ENCODE data around the gene FAM83D. TPM values are rescaled to one million over a fixed set of nuclear protein-coding genes. Genes with fewer than 3 reads are reported as not detected.
"Not testable (repeated sequence)": the region's sequence is repeated elsewhere in the genome, so short reads cannot be mapped to it uniquely, and the experiment has no call there.

Gene FAM83D
- total RNA-seq, 1 donor from 2014 or later = 6.8 TPM

- DNase-seq = no peak
Observed at GRCh38 chr20:38935967-38936407, 9.8 kb downstream of the FAM83D start.

- no peak for DNase-seq
Observed at GRCh38 chr20:38937000-38937399, 10.8 kb downstream of the FAM83D start.

GRCh38 chr20:38937978-38938473 is 11.8 kb downstream of the FAM83D start:
- no peak for DNase-seq

GRCh38 chr20:38939686-38940085 is 13.5 kb downstream of the FAM83D start:
- no peak for DNase-seq

DNA sequence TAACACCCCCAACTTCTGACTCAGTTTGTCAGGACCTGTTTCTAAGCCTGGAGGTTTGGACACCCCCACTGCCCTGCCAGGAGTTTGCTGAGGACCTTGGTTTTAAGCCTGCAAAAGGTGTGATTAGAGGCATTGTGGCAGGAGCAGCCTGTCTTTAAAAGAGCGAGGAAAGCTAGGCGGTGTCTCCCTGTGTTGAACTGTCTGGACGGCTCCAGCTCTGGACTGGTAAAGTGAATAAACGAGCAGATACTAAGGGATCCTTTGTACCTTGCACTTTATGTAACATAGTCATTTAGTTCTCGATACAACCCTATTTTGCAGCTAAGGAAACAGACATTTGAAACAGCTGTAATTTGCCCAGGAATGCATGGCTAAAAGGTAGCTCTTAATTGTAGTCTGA is 14.4 kb downstream of the FAM83D start:
- no peak for DNase-seq

DNA sequence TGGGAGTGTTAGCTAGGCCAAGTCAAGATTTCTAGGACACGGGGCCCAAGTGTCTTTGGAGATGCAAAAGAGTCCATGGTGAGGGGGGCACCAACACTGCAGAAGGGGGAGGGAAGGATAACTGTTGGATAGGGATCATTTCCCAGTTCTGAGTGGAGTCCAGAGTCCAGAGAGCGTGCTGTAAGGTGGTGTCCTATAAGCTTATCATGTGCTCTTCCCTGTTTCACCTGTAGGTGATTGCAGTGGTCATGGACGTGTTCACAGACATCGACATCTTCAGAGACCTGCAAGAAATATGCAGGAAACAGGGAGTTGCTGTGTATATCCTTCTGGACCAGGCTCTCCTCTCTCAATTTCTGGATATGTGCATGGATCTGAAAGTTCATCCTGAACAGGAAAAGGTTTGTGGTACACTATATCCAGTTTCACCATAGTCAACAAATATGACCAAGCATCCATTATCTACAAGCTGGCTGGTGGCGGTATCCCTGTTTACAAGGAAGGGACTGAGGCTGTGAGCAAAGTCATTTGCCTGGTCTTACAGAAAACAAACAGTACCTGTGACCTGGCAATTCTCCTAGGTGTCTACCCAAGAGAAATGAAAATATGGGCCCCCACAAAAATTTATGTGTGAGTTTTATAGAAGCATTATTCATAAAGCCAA is 15.6 kb downstream of the FAM83D start:
- DNase-seq = no peak

GRCh38 chr20:38945012-38945411 is 18.8 kb downstream of the FAM83D start:
- no peak for DNase-seq

- no peak for DNase-seq
Observed at GRCh38 chr20:38946836-38947235, 20.6 kb downstream of the FAM83D start.

DNA sequence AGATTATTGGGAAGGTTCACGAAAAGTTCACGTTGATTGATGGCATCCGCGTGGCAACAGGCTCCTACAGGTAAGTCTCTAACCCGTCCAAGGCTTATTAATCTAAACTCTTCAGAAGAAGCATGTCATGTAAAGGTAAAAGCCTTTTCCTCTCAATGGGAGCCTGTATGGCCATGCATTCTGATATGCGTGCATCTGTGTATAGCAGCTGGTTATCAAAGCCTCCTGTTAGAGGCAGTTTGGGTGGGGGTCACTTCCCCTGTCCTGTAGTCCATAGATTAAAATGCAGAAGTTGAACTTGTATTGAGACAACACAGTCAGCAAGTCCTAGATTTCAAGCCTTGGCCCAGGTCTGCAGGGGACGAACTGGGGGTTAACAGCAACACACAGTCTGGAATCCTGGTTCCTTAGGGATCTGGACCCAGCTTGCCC is 21.7 kb downstream of the FAM83D start:
- DNase-seq = no peak

- DNase-seq = no peak
Observed at GRCh38 chr20:38950254-38950653, 24.0 kb downstream of the FAM83D start.

DNA sequence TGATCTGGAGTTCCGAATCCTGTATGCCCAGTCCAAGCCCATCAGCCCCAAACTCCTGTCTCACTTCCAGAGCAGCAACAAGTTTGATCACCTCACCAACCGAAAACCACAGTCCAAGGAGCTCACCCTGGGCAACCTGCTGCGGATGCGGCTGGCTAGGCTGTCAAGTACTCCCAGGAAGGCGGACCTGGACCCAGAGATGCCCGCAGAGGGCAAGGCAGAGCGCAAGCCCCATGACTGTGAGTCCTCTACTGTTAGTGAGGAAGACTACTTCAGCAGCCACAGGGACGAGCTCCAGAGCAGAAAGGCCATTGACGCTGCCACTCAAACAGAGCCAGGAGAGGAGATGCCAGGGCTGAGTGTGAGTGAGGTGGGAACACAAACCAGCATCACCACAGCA is 25.4 kb downstream of the FAM83D start:
- DNase-seq = no peak

DNA sequence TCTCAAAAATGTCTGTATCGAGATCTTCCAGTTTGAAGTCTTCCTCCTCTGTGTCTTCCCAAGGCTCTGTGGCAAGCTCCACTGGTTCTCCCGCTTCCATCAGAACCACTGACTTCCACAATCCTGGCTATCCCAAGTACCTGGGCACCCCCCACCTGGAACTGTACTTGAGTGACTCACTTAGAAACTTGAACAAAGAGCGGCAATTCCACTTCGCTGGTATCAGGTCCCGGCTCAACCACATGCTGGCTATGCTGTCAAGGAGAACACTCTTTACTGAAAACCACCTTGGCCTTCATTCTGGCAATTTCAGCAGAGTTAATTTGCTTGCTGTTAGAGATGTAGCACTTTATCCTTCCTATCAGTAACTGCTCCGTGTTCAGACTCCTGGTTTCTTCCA is 25.9 kb downstream of the FAM83D start:
- no peak for DNase-seq

DNA sequence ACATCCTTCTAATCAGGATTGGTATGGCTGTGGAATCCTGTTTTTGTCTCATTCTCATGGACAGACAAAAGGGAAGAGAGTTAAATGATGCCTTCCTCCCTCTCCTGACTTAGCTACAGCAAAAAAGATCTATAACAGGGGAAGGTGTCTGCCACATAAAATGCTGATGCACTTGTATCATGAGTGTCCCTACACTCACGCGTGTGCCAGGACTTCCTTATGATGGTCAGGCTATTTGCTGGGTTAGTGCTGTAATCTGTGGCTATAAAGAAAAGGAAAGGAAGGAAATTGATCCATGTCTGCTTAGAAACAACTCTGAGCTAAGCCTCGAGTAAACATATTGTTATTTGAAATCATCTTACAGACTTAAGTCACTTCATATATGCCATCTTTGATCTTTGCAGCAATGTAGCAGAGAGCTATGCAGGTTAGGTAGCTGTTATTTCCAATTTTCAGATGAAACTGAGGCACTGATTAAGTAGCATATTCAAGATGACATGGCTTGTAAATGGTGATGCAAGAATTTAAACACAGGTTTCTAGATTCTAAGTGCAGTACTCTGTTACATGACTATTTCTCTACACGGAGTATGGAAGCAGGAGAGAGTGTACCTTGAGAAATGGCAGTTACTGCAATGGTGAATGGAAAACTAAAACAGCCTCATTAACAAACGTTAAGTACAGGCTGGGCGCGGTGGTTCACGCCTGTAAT is 27.6 kb downstream of the FAM83D start:
- DNase-seq = no peak

DNA sequence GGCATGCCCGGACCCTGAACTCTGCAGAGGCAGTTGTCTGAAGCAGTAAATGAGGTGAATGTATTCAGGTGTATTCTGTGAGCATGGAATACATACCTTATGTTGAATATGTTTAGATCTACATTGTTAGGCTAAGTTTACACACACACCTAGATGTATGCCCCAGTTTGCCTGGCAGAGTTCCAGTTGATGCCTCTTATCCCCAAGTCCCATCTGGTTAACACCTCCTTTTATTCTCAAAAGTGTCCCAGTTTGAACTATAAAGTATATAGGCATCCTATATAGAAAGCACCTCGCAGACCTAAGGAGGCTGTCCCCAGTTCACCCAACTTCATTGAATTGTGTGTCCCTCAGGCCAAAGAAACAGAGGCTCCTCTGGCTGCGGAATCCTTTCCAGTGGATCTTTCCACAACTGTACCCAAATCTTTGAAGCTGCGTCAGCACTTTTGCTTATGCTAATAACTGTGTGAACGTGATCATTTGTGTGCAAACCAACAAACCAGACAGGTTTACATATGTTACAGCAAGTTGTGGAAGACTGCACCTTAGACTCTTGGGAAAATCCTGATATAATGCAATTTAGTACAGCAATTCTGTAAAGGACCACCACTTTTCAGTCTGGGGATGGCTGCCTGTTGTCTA is 31.1 kb downstream of the FAM83D start:
- no peak for DNase-seq

DNA sequence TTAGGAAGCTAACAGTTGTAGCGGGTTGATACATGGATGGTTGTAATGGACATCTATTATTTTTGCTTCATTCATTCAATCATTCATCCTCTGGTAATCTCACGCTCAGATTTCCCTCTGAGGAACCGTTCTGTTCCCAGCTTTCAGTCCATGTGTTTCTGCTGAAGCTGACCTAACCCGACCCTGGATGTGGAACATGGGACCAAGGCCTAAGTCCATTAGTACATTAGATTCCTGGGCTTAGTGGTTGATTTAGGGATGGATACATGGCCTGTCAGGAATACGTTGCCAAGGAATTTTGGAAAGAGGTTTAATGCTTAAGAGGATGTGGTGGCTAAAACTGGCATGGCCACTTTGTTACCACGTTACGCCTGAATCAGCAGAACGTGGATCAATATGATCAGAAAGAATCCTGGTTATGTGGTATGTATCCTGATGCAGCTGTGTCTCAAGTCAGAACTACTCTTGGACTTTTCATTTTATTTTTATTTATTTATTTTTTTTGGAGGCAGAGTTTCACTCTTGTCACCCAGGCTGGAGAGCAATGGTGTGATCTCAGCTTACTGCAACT is 31.8 kb downstream of the FAM83D start:
- DNase-seq = no peak

GRCh38 chr20:38960187-38960687 is 34.0 kb downstream of the FAM83D start:
- DNase-seq = not testable (repeated sequence)

GRCh38 chr20:38961530-38962043 is 35.4 kb downstream of the FAM83D start:
- DNase-seq = no peak

DNA sequence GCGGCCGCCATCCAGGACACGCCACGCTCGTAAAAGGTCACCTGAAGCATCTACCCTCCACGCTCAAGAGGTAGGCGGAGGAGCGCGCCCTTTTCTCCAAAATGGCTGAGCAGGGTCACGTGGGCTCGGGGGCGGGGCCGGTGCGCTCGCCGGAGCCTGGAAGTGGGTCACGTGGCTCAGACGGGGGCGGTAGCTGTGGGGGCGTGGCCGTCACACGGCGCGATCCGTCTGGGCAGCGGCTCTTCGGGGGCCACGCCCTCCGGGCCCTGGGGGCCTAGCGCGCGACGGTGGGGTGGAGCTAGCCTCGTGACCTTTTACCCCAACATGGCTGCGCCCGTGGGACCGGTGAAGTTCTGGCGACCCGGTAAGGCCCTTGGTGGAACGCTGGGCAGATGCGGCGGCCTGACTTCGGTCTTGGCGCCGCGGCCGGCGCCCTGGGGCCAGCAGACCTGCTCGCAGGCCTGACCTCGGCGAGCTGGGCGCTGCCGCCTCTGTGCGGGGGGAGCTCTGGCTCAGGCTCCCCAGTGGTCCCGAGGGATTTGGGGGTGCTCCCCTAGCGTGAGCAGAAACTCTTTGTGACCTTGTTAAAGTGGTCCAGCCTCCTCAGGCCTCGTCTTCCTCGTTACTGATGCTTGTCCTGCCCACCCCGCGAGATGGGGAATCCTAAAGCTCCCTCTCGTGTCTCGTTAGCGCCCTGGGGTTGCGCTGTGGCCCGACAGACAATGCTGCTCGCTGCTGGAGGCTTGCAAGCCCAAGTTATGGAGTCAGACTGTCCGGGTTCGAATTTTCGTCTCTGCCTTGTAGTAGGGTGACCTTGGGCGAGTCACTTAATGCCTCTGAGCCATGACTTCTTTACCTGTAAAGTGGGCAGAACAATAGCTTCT is 36.1 kb downstream of the FAM83D start, which contains the start of gene DHX35:
Gene DHX35, plus strand, starts transcription at position 301 of the 884 bp plus-strand sequence. Its CDS starts 24 bp downstream, at position 325.
- DNase-seq = peak; percentile 96

DNA sequence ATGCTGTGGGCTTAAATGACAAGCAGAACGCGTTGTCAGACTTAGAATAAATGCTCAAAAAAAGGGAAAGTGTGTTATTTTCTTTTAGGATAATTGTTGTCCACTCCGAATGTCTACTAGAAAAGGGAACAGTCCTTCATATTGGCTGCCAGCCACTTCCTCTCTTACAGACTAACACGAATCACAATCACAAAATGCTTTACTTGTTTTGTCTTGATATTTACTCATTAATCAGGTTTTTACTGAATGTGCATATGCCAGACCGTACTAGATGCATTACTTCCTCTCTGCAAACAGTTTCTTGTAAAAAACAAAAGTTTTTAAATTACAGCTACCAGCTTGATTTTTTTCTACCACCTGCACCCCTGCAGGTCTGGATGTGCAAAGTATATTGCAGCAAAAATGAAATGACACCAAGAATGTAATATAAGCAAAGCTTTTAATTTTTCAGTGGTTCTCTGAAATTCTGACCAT is 36.7 kb downstream of the FAM83D start:
- DNase-seq = peak; percentile 53

GRCh38 chr20:38963745-38964144 is 37.5 kb downstream of the FAM83D start:
- no peak for DNase-seq

DNA sequence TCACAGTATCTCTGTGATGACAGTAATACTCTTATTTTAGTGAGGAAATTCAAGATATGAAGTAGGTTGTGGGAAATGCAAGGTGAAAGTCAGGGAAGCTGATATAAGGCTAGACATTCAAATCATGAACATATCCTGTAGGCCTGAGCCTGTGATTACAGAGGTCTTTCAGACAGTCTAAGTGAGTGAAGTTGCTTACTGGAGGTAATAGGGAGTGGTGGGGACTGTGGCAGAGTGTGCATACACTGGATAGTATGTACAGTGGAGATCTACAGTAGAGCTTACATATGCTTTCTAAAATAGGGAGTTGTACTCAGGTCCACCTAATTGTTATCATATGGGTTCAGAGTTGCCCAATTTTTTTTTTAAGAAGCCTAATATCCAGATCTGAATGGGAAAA is 39.0 kb downstream of the FAM83D start:
- no peak for DNase-seq

Measured in skin of body (tissue), 2 donors.